DLD1 (cell line): ENCODE measurements around the gene FKTN.

Experiments used
- in situ Hi-C: cut with HindIII; loops from 2 replicates; pipeline ENCODE4 v1.10.0; 2017; ENCODE audit warnings: low sequenced_read_pairs

Gene FKTN

GRCh38 chr9:105632807-105633206 is 74.9 kb downstream of the FKTN start:
- in situ Hi-C loops, result no loop called here

GRCh38 chr9:105633411-105633810 is 75.5 kb downstream of the FKTN start:
- in situ Hi-C loops, result no loop called here

GRCh38 chr9:105636331-105636730 is 78.4 kb downstream of the FKTN start:
- in situ Hi-C loops, result no loop called here

GRCh38 chr9:105637787-105638395 is 80.0 kb downstream of the FKTN start:
- in situ Hi-C loops, result no loop called here

GRCh38 chr9:105639936-105640335 is 82.0 kb downstream of the FKTN start:
- in situ Hi-C loops, result no loop called here

GRCh38 chr9:105643795-105644194 is 85.9 kb downstream of the FKTN start:
- in situ Hi-C loops, result no loop called here

- in situ Hi-C loops, result no loop called here
Observed at GRCh38 chr9:105646879-105647594, 89.1 kb downstream of the FKTN start.

GRCh38 chr9:105647595-105648349 is 89.8 kb downstream of the FKTN start:
- in situ Hi-C loops, result no loop called here

- in situ Hi-C loops, result no loop called here
Observed at GRCh38 chr9:105651806-105652205, 93.9 kb downstream of the FKTN start.

- in situ Hi-C loops, result no loop called here
Observed at GRCh38 chr9:105656131-105656921, 98.4 kb downstream of the FKTN start.

- in situ Hi-C loops, result no loop called here
Observed at GRCh38 chr9:105658351-105658750, 100.4 kb downstream of the FKTN start.

- in situ Hi-C loops, result no loop called here
Observed at GRCh38 chr9:105661011-105661410, 103.1 kb downstream of the FKTN start.

- in situ Hi-C loops, result no loop called here
Observed at GRCh38 chr9:105662184-105663104, 104.5 kb downstream of the FKTN start, which contains the start of gene TAL2. Gene TAL2, plus strand, starts transcription at chr9:105662457. Its CDS starts 40 bp downstream, at chr9:105662497.

GRCh38 chr9:105663914-105664313 is 106.0 kb downstream of the FKTN start:
- in situ Hi-C loops, result no loop called here

- in situ Hi-C loops, result no loop called here
Observed at GRCh38 chr9:105667867-105668266, 109.9 kb downstream of the FKTN start.

- in situ Hi-C loops, result no loop called here
Observed at GRCh38 chr9:105670315-105670714, 112.4 kb downstream of the FKTN start.

GRCh38 chr9:105670775-105671174 is 112.8 kb downstream of the FKTN start:
- in situ Hi-C loops, result no loop called here

- in situ Hi-C loops, result no loop called here
Observed at GRCh38 chr9:105672711-105673234, 114.8 kb downstream of the FKTN start.

- in situ Hi-C loops, result no loop called here
Observed at GRCh38 chr9:105673850-105674387, 116.0 kb downstream of the FKTN start.
